GM23248 (cell line): ENCODE results near the gene IQGAP3. TPM values are rescaled to one million over a fixed set of nuclear protein-coding genes. Genes with fewer than 3 reads are reported as not detected.

Experiments
- DNase-seq: peaks from one replicate; pipeline ENCODE4 v3.0.0-alpha.2; 2015
- H2AFZ ChIP-seq: fragments of 200-600 bp; sonication (generic); 2 replicates; pipeline ENCODE4 v1.6.1; 2016; ENCODE audit warnings: antibody characterized with exemption
- H3F3A ChIP-seq: fragments of 200-600 bp; sonication (generic); 2 replicates; pipeline ENCODE4 v1.6.1; 2016; ENCODE audit warnings: mild to moderate bottlenecking, antibody characterized with exemption, mixed run types; ENCODE audit not compliant: insufficient read depth
- H3K27ac ChIP-seq: fragments of 200-600 bp; sonication (generic); 2 replicates; pipeline ENCODE4 v1.5.1; 2016; ENCODE audit warnings: mild to moderate bottlenecking
- H3K27me3 ChIP-seq: fragments of 200-600 bp; sonication (generic); replicated peaks from 2 replicates; pipeline ENCODE4 v1.6.1; 2016; ENCODE audit warnings: mild to moderate bottlenecking; ENCODE audit not compliant: insufficient read depth
- H3K36me3 ChIP-seq: fragments of 200-600 bp; sonication (generic); 2 replicates; pipeline ENCODE4 v1.6.1; 2016; ENCODE audit warnings: low read depth, mild to moderate bottlenecking
- H3K4me1 ChIP-seq: fragments of 200-600 bp; sonication (generic); 2 replicates; pipeline ENCODE4 v1.6.1; 2016; ENCODE audit warnings: mild to moderate bottlenecking; ENCODE audit not compliant: insufficient read depth
- H3K4me2 ChIP-seq: fragments of 200-600 bp; sonication (generic); one replicate; pipeline ENCODE4 v1.6.1; 2016; ENCODE audit warnings: mild to moderate bottlenecking; ENCODE audit not compliant: unreplicated experiment
- H3K4me3 ChIP-seq: fragments of 200-600 bp; sonication (generic); 2 replicates; pipeline ENCODE4 v1.5.1; 2016; ENCODE audit warnings: mild to moderate bottlenecking
- H3K79me2 ChIP-seq: fragments of 200-600 bp; sonication (generic); 2 replicates; pipeline ENCODE4 v1.6.1; 2016; ENCODE audit warnings: mild to moderate bottlenecking; ENCODE audit not compliant: insufficient read depth
- H3K9ac ChIP-seq: fragments of 200-600 bp; sonication (generic); 2 replicates; pipeline ENCODE4 v1.6.1; 2016; ENCODE audit warnings: mild to moderate bottlenecking
- H3K9me2 ChIP-seq: fragments of 200-600 bp; sonication (generic); 2 replicates; pipeline ENCODE4 v1.6.1; 2016; ENCODE audit warnings: mixed run types, mild to moderate bottlenecking, moderate library complexity; ENCODE audit not compliant: insufficient read depth
- H3K9me3 ChIP-seq: fragments of 200-600 bp; sonication (generic); one replicate; pipeline ENCODE4 v1.6.1; 2017; ENCODE audit warnings: low read depth
- H4K20me1 ChIP-seq: fragments of 200-600 bp; sonication (generic); 2 replicates; pipeline ENCODE4 v1.6.0; 2016; ENCODE audit not compliant: insufficient read depth
- EZH2 ChIP-seq: fragments of 200-600 bp; sonication (generic); IDR thresholded peaks from 2 replicates; pipeline ENCODE4 v1.6.1; 2018; ENCODE audit warnings: antibody characterized with exemption, mild to moderate bottlenecking; ENCODE audit not compliant: insufficient read depth, poor library complexity, severe bottlenecking
- EZH2phosphoT487 ChIP-seq: fragments of 200-600 bp; sonication (generic); IDR thresholded peaks from 2 replicates; pipeline ENCODE4 v1.6.1; 2018; ENCODE audit warnings: antibody characterized with exemption, moderate library complexity, mild to moderate bottlenecking, low read depth; ENCODE audit not compliant: insufficient read depth
- WGBS, 2 experiments: methylation state at CpG; one replicate each; pipeline ENCODE4 v1.1.6; 2015 to 2017; ENCODE audit warnings: low lambda C conversion rate in 2 of 2, low coverage in 1 of 2; ENCODE audit errors: missing lambda C conversion rate in 2 of 2; 5-methylcytosine and 5-hydroxymethylcytosine counted together
- in situ Hi-C: fragments of 300-500 bp; cut with MboI; formaldehyde crosslinking; loops from 2 replicates; pipeline ENCODE4 v1.15.0; 2020
- polyA plus RNA-seq: library from polyadenylated mRNA; unstranded; fragments of >200 nt; fragmentation: Nextera tagmentation; extraction: Ambion mirVana; gene quantifications from 2 replicates; pipeline ENCODE4 v1.2.1, GENCODE V29; 2016
- total RNA-seq: library from RNA; depleted of rRNA; stranded (reverse); fragments of >200 nt; shearing (Covaris generic); gene quantifications from 2 replicates; pipeline ENCODE4 v1.2.3, GENCODE V29; 2014; rRNA removed

IQGAP3 gene
- total RNA-seq (12.5 and 14.7 TPM in 2 replicates), polyA plus RNA-seq (5.5 and 5.6 TPM in 2 replicates)

- H3K4me3 ChIP-seq, result peak within 1 kb of the TSS; percentile 73
- peak; percentile 92 for DNase-seq
- in situ Hi-C loops, result no loop called here
- TF ChIP-seq EZH2 (no peak), EZH2phosphoT487 (no peak)
- H3K9ac ChIP-seq, result peak within 1 kb of the TSS; percentile 75
- peaks cover 10% of the 10 kb centered on the region; the same call in 1 of the 2 replicates for H3F3A ChIP-seq
- peaks cover 15% of the 10 kb centered on the region for H3K4me1 ChIP-seq
- H3K27me3 ChIP-seq, result no peaks in the 10 kb centered on the region
- H3K79me2 ChIP-seq, result peaks cover 20% of the 10 kb centered on the region
- 1% methylated on average over 37 to 38 of the region's 38 CpGs for WGBS, 2 experiments
- no peaks in the 10 kb centered on the region for H3K9me2 ChIP-seq
- peak within 1 kb of the TSS; percentile 87 for H3K4me2 ChIP-seq
- no peaks in the 10 kb centered on the region for H3K9me3 ChIP-seq
- peak within 1 kb of the TSS; percentile 56 for H2AFZ ChIP-seq
- H3K36me3 ChIP-seq, result peaks cover 3% of the 10 kb centered on the region; the same call in 1 of the 2 replicates
- peak within 1 kb of the TSS; percentile 77 for H3K27ac ChIP-seq
- no peaks in the 10 kb centered on the region for H4K20me1 ChIP-seq
Observed at GRCh38 chr1:156571919-156572662, at the start of gene IQGAP3. TSS of gene IQGAP3 (minus strand) at chr1:156572565. CDS start at chr1:156572529, 36 bp downstream.

GRCh38 chr1:156619582-156619955, 47.2 kb upstream of the IQGAP3 start:
- in situ Hi-C loops, result no loop called here
- H3K4me3 ChIP-seq, result no peak overlapping the region
- no peaks in the 10 kb centered on the region for H3K4me1 ChIP-seq
- no peak overlapping the region for H3K27ac ChIP-seq
- peaks cover 43% of the 10 kb centered on the region for H3K27me3 ChIP-seq
- H3K9me2 ChIP-seq, result no peaks in the 10 kb centered on the region
- no peaks in the 10 kb centered on the region for H3K36me3 ChIP-seq
- no peaks in the 10 kb centered on the region for H3K9me3 ChIP-seq
- no peak overlapping the region for H3K4me2 ChIP-seq
- no peaks in the 10 kb centered on the region for H4K20me1 ChIP-seq
- WGBS, 2 experiments, result 26 to 32% methylated on average over 6 of the region's 6 CpGs
- H2AFZ ChIP-seq, result no peak overlapping the region
- no peak for DNase-seq
- no peak overlapping the region for H3K9ac ChIP-seq
- no peaks in the 10 kb centered on the region for H3K79me2 ChIP-seq
- H3F3A ChIP-seq, result no peaks in the 10 kb centered on the region
- TF ChIP-seq EZH2phosphoT487 (no peak), EZH2 (no peak)

GRCh38 chr1:156618853-156619581, 46.7 kb upstream of the IQGAP3 start, which contains the start of gene HAPLN2:
TSS of gene HAPLN2 (plus strand) at chr1:156619415. CDS start at chr1:156623491, 4,076 bp downstream.
- Histone ChIP-seq H3F3A (no peaks in the 10 kb centered on the region), H4K20me1 (no peaks in the 10 kb centered on the region), H3K4me1 (no peaks in the 10 kb centered on the region), H3K9me3 (no peaks in the 10 kb centered on the region), H3K4me2 (no peak within 1 kb of the TSS), H3K27ac (no peak within 1 kb of the TSS), H3K9me2 (no peaks in the 10 kb centered on the region), H3K9ac (no peak within 1 kb of the TSS), H2AFZ (no peak within 1 kb of the TSS), H3K79me2 (no peaks in the 10 kb centered on the region), H3K4me3 (no peak within 1 kb of the TSS), H3K27me3 (peaks cover 39% of the 10 kb centered on the region), H3K36me3 (no peaks in the 10 kb centered on the region)
- 3 to 4% methylated on average over 7 of the region's 7 CpGs for WGBS, 2 experiments
- DNase-seq, result peak; percentile 24
- TF ChIP-seq EZH2phosphoT487 (no peak), EZH2 (no peak)
- in situ Hi-C loops, result no loop called here

- Histone ChIP-seq H3K9me3 (no peaks in the 10 kb centered on the region), H3K79me2 (no peaks in the 10 kb centered on the region), H3K4me3 (no peak overlapping the region), H2AFZ (no peak overlapping the region), H3K9me2 (no peaks in the 10 kb centered on the region), H3K4me1 (no peaks in the 10 kb centered on the region), H3K27ac (no peak overlapping the region), H3F3A (no peaks in the 10 kb centered on the region), H4K20me1 (no peaks in the 10 kb centered on the region), H3K36me3 (no peaks in the 10 kb centered on the region), H3K4me2 (no peak overlapping the region), H3K9ac (no peak overlapping the region), H3K27me3 (peaks cover 42% of the 10 kb centered on the region)
- in situ Hi-C loops, result no loop called here
- peak; percentile 38 for DNase-seq
- TF ChIP-seq EZH2phosphoT487 (no peak), EZH2 (no peak)
- WGBS, 2 experiments, result 38 to 40% methylated on average over 5 of the region's 5 CpGs
Observed at GRCh38 chr1:156616463-156616862, 44.1 kb upstream of the IQGAP3 start.
